Esophagus muscularis mucosa (tissue), 4 donors: ENCODE measurements around the gene ECE2.

ENCODE experiments used
- CTCF ChIP-seq, 3 experiments: fragments of 200-600 bp in 2 of 3; fragments of 450-650 bp in 1 of 3; sonication (generic) in 2 of 3; IDR thresholded peaks; one replicate each; pipeline ENCODE4 v1.5.1; 2017 to 2019; ENCODE audit warnings: antibody characterized with exemption in 3 of 3, mild to moderate bottlenecking in 2 of 3, moderate library complexity in 1 of 3
- EP300 ChIP-seq: sonication (generic); formaldehyde crosslinking; IDR thresholded peaks from one replicate; pipeline ENCODE4 v1.6.1; 2017; ENCODE audit warnings: antibody characterized with exemption
- POLR2A ChIP-seq: fragments of 450-650 bp; IDR thresholded peaks from one replicate; pipeline ENCODE4 v1.6.1; 2017; ENCODE audit warnings: antibody characterized with exemption, moderate library complexity, mild to moderate bottlenecking, low read depth
- POLR2AphosphoS5 ChIP-seq, 2 donors: sonication (generic); formaldehyde crosslinking; IDR thresholded peaks; one replicate each; pipeline ENCODE4 v1.6.1; 2017; ENCODE audit warnings: antibody characterized with exemption in 2 of 2

- no peak for TF ChIP-seq CTCF (IDR thresholded peaks at IDR 0.05)
- TF ChIP-seq POLR2AphosphoS5 (IDR thresholded peaks at IDR 0.05): no peak
- no peak for TF ChIP-seq POLR2A
- no peak for TF ChIP-seq EP300
Observed at GRCh38 chr3:184257083-184257915, 18.5 kb upstream of the ECE2 start.
